Endothelial cell of umbilical vein (primary cell): ENCODE results near the gene PHAX. TPM values are rescaled to one million over a fixed set of nuclear protein-coding genes. Genes with fewer than 3 reads are reported as not detected.

Source experiments
- BruUV-seq: library from RNA; stranded (reverse); fragments of 400-500 nt; replicated peaks from 2 replicates; lab custom pipeline; 2021; lab: Mats Ljungman, UMichigan
- CTCF ChIA-PET: fragments of 300-600, 350-600 bp; sonication (Branson Sonifier 250); formaldehyde crosslinking; loops from one replicate; lab custom pipeline; 2021; ENCODE audit warnings: antibody characterized with exemption, inconsistent platforms; lab: Charles Lee
- POLR2A ChIA-PET: fragments of 300-600, 350-600 bp; sonication (Branson Sonifier 250); formaldehyde crosslinking; loops from one replicate; lab custom pipeline; 2021; ENCODE audit warnings: antibody characterized with exemption, inconsistent platforms; lab: Charles Lee
- DNase-seq: peaks from one replicate; pipeline ENCODE4 v3.0.0-alpha.2; 2011; ENCODE audit warnings: low read depth, low spot score
- FAIRE-seq: peaks from 2 replicates; lab custom pipeline; 2011; peaks lifted over from hg19 to GRCh38; lab: Jason Lieb, UNC
- H2AFZ ChIP-seq: 2 replicates; pipeline ENCODE4 v1.6.0; 2012; ENCODE audit warnings: low read depth, low read length, control low read depth, inconsistent platforms
- H3K27ac ChIP-seq: 2 replicates; pipeline ENCODE4 v1.5.1; 2011; ENCODE audit warnings: low read depth, mild to moderate bottlenecking, control low read depth, low read length, moderate library complexity; ENCODE audit not compliant: insufficient read depth
- H3K27me3 ChIP-seq, 2 experiments: 2 replicates each; pipeline versions ENCODE4 v1.6.0 to v1.6.1; 2011; ENCODE audit warnings: low read length in 2 of 2, mixed read lengths in 1 of 2; ENCODE audit not compliant: control insufficient read depth in 2 of 2, insufficient read depth in 2 of 2
- H3K36me3 ChIP-seq, 2 experiments: 2 replicates in 1 of 2; 3 replicates in 1 of 2; pipeline ENCODE4 v1.5.1; 2011; ENCODE audit warnings: low read length in 2 of 2, mild to moderate bottlenecking in 1 of 2, moderate library complexity in 1 of 2; ENCODE audit not compliant: control insufficient read depth in 2 of 2, insufficient read depth in 2 of 2; ENCODE audit errors: extremely low read depth in 1 of 2
- H3K4me1 ChIP-seq: 3 replicates; pipeline ENCODE4 v1.5.1; 2011; ENCODE audit warnings: mild to moderate bottlenecking, low read length; ENCODE audit not compliant: control insufficient read depth, insufficient read depth; ENCODE audit errors: extremely low read depth
- H3K4me2 ChIP-seq: 2 replicates; pipeline ENCODE4 v1.6.1; 2011; ENCODE audit warnings: low read length, control low read depth, mixed read lengths; ENCODE audit not compliant: insufficient read depth
- H3K4me3 ChIP-seq, 3 experiments: fragments of 200-600 bp in 1 of 3; sonication (generic), shearing (Covaris generic) in 1 of 3; replicated peaks in 1 of 3; 2 replicates each; pipeline ENCODE4 v1.5.1; 2011 to 2016; ENCODE audit warnings: control low read depth in 3 of 3, low read length in 3 of 3, mild to moderate bottlenecking in 2 of 3, inconsistent platforms in 1 of 3, low read depth in 1 of 3, moderate library complexity in 1 of 3; ENCODE audit not compliant: insufficient read depth in 1 of 3
- H3K79me2 ChIP-seq: 2 replicates; pipeline ENCODE4 v1.6.0; 2012; ENCODE audit warnings: low read length, inconsistent platforms; ENCODE audit not compliant: control insufficient read depth, insufficient read depth
- H3K9ac ChIP-seq: replicated peaks from 2 replicates; pipeline ENCODE3; 2011; ENCODE audit warnings: low read length, control low read depth; ENCODE audit not compliant: insufficient read depth; ENCODE audit errors: extremely low read depth
- H3K9me1 ChIP-seq: replicated peaks from 3 replicates; pipeline ENCODE4 v1.6.0; 2011; ENCODE audit warnings: mild to moderate bottlenecking, low read length; ENCODE audit not compliant: control insufficient read depth, insufficient read depth; ENCODE audit errors: extremely low read depth
- H3K9me3 ChIP-seq: replicated peaks from 2 replicates; pipeline ENCODE4 v1.5.1; 2012; ENCODE audit warnings: low read length, inconsistent platforms; ENCODE audit not compliant: control insufficient read depth, insufficient read depth
- H4K20me1 ChIP-seq: replicated peaks from 2 replicates; pipeline ENCODE3; 2011; ENCODE audit warnings: mild to moderate bottlenecking, low read length; ENCODE audit not compliant: control insufficient read depth, insufficient read depth; ENCODE audit errors: extremely low read depth
- CTCF ChIP-seq, 2 donors: IDR thresholded peaks; 1 replicate in 1 of 2; 2 replicates in 1 of 2; pipeline ENCODE4 v1.5.1; 2011; ENCODE audit warnings: low read length in 2 of 2, mild to moderate bottlenecking in 2 of 2, moderate library complexity in 2 of 2, control low read depth in 1 of 2, inconsistent platforms in 1 of 2, low read depth in 1 of 2; ENCODE audit not compliant: insufficient read depth in 1 of 2; ENCODE audit errors: extremely low read depth in 1 of 2
- EZH2 ChIP-seq: IDR thresholded peaks from 2 replicates; pipeline ENCODE4 v1.6.1; 2012; ENCODE audit warnings: borderline replicate concordance, low read depth, mild to moderate bottlenecking, moderate library complexity, low read length, inconsistent platforms; ENCODE audit not compliant: severe bottlenecking
- FOS ChIP-seq: IDR thresholded peaks from 2 replicates; pipeline ENCODE4 v1.6.1; 2011; ENCODE audit warnings: mild to moderate bottlenecking, low read length, moderate library complexity, borderline replicate concordance; ENCODE audit not compliant: insufficient read depth
- GATA2 ChIP-seq: IDR thresholded peaks from 2 replicates; pipeline ENCODE4 v1.7.0; 2011; ENCODE audit warnings: low read depth, mild to moderate bottlenecking, moderate library complexity, mixed read lengths, low read length; ENCODE audit not compliant: insufficient read length, insufficient read depth
- JUN ChIP-seq: IDR thresholded peaks from 2 replicates; pipeline ENCODE4 v1.6.1; 2011; ENCODE audit warnings: borderline replicate concordance, low read depth; ENCODE audit not compliant: insufficient read length, insufficient read depth
- MAX ChIP-seq: IDR thresholded peaks from 2 replicates; pipeline ENCODE4 v1.6.1; 2011; ENCODE audit not compliant: insufficient read depth, insufficient read length
- MYC ChIP-seq: IDR thresholded peaks from one replicate; pipeline ENCODE4 v1.6.1; 2011; ENCODE audit warnings: mild to moderate bottlenecking, low read depth, low read length
- POLR2A ChIP-seq: IDR thresholded peaks from 2 replicates; pipeline ENCODE4 v1.6.1; 2012; ENCODE audit warnings: low read depth, mild to moderate bottlenecking, control low read depth, low read length
- POLR2AphosphoS5 ChIP-seq: IDR thresholded peaks from 2 replicates; pipeline ENCODE4 v1.6.1; 2012; ENCODE audit warnings: low read depth, mild to moderate bottlenecking, control low read depth, low read length, moderate library complexity; ENCODE audit not compliant: insufficient read depth
- dilution Hi-C: fragments of 300-500 bp; cut with MboI; formaldehyde crosslinking; loops from one replicate; pipeline ENCODE4 v1.15.0; 2019; ENCODE audit warnings: low sequenced_read_pairs; ENCODE audit not compliant: extremely low pct_ligation_motif_present
- intact Hi-C: fragments of 100-400 bp; cut with micrococcal nuclease; formaldehyde crosslinking; loops from one replicate; pipeline ENCODE4 v1.10.0; 2022
- polyA plus RNA-seq, 4 experiments: library from polyadenylated mRNA; depleted of rRNA in 3 of 4; stranded (reverse) in 3 of 4; unstranded in 1 of 4; fragments of >200 nt; gene quantifications; 2 replicates each; pipeline versions ENCODE4 v1.2.1 to v1.2.3, GENCODE V29; 2011 to 2012; ENCODE audit warnings: missing spikeins in 1 of 4
- total RNA-seq: library from RNA; stranded (reverse); gene quantifications from 2 replicates; pipeline ENCODE4 v1.2.3, GENCODE V29; 2021

Gene PHAX
- total and polyA plus RNA-seq, 2 donors (not counting 3 experiments of a cell fraction or from before 2014, with no cell fraction given), result 33.0 to 51.2 TPM

DNA sequence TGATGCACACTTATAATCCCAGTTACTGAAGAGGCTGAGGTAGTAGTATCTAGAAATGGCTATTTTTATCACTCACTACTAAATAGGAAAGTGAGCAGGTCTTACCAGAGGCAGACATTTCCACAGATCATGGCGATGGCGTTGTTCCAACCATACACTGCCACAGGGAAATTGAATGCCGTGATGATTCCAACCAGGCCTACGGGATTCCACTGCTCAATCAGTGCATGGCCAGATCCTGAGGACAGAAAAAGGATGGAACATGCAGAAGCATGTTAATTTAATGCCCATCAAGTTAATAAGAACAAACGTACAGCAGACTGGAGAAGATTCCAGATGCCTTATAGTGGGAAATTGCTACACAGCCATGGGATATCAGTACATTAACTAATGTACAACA, 23.8 kb upstream of the PHAX start:
- ChIA-PET CTCF (interaction anchor here (0.9 kb wide), 1 partner anchor 9 kb away, joined by 3 read pairs; no protein-coding TSS in a partner anchor), POLR2A (no interaction called here)
- intact Hi-C loops (no loop called here), dilution Hi-C loops (no loop called here)
- Histone ChIP-seq H2AFZ (no peak overlapping the region), H4K20me1 (no peaks in the 10 kb centered on the region), H3K36me3 (peaks cover 0 to 3% of the 10 kb centered on the region in 2 experiments), H3K27me3 (no peaks in the 10 kb centered on the region), H3K79me2 (no peaks in the 10 kb centered on the region), H3K4me2 (no peak overlapping the region), H3K9ac (no peak overlapping the region), H3K9me1 (no peaks in the 10 kb centered on the region), H3K27ac (no peak overlapping the region), H3K9me3 (no peaks in the 10 kb centered on the region), H3K4me3 (no peak overlapping the region), H3K4me1 (no peaks in the 10 kb centered on the region)
- no TSS peak for BruUV-seq
- DNase-seq, result no peak
- no peak for FAIRE-seq
- TF ChIP-seq POLR2AphosphoS5 (no peak), CTCF (IDR thresholded peaks at IDR 0.05; ENCODE audit: extremely low read depth in 1 of 2, insufficient read depth in 1 of 2, low read depth in 1 of 2, low read length in 2 of 2) (no peak), POLR2A (no peak), JUN (no peak), FOS (no peak)

DNA sequence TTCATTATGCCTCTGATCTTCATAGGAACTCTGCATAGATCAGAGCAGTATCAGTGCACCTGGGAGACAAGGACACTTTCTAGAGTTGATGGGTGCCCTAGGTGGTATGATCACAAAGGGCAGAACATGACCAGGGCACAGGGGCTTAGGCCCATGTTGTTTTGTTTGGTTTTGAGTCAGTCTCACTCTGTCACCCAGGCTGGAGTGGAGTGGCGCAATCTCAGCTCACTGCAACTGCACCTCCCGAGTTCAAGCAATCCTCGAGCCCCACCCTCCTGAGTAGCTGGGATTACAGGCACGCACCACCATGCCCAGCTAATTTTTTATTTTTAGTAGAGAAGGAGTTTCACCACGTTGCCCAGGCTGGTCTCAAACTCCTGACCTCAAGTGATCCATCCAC, 23.3 kb upstream of the PHAX start:
- H3K9ac ChIP-seq, result no peak overlapping the region
- H3K27ac ChIP-seq, result no peak overlapping the region
- CTCF ChIA-PET, result interaction anchor here (0.9 kb wide), 1 partner anchor 8 kb away, joined by 3 read pairs; no protein-coding TSS in a partner anchor
- peaks cover 0 to 3% of the 10 kb centered on the region in 2 experiments for H3K36me3 ChIP-seq
- H3K4me1 ChIP-seq, result no peaks in the 10 kb centered on the region
- intact Hi-C loops (no loop called here), dilution Hi-C loops (no loop called here)
- POLR2A ChIA-PET, result no interaction called here
- BruUV-seq, result no TSS peak
- no peaks in the 10 kb centered on the region for H3K79me2 ChIP-seq
- H3K4me2 ChIP-seq, result no peak overlapping the region
- no peak for FAIRE-seq
- H3K27me3 ChIP-seq, result no peaks in the 10 kb centered on the region
- H3K4me3 ChIP-seq, result no peak overlapping the region
- H4K20me1 ChIP-seq, result no peaks in the 10 kb centered on the region
- H2AFZ ChIP-seq, result no peak overlapping the region
- H3K9me1 ChIP-seq, result no peaks in the 10 kb centered on the region
- DNase-seq, result no peak
- no peaks in the 10 kb centered on the region for H3K9me3 ChIP-seq
- no peak for TF ChIP-seq GATA2
- TF ChIP-seq POLR2A, result no peak
- no peak for TF ChIP-seq JUN
- TF ChIP-seq FOS, result no peak
- TF ChIP-seq MYC, result no peak
- TF ChIP-seq CTCF (IDR thresholded peaks at IDR 0.05; ENCODE audit: extremely low read depth in 1 of 2, insufficient read depth in 1 of 2, low read depth in 1 of 2, low read length in 2 of 2), result no peak
- TF ChIP-seq EZH2, result no peak
- TF ChIP-seq MAX, result no peak
